Spleen (tissue), 11 donors: Measurements from ENCODE around the gene CIRBP. TPM values are rescaled to one million over a fixed set of nuclear protein-coding genes. Genes with fewer than 3 reads are reported as not detected.

Experiments
- DNase-seq: peaks from one replicate; pipeline ENCODE4 v3.0.0-alpha.2; 2020
- H3K27ac ChIP-seq, 8 donors: fragments of 200-600 bp; sonication (generic) in 7 of 8; 1 replicate in 4 of 8; 2 replicates in 4 of 8; pipeline versions ENCODE4 v1.5.0 to v1.8.0; 2016 to 2021; ENCODE audit warnings: inconsistent platforms in 4 of 8, mild to moderate bottlenecking in 4 of 8, moderate library complexity in 1 of 8
- H3K27me3 ChIP-seq, 7 donors: fragments of 200-600 bp; sonication (generic) in 6 of 7; replicated peaks in 1 of 7; 1 replicate in 4 of 7; 2 replicates in 3 of 7; pipeline versions ENCODE4 v1.5.0 to v1.8.0; 2016 to 2021; ENCODE audit warnings: inconsistent platforms in 3 of 7, mild to moderate bottlenecking in 1 of 7
- H3K36me3 ChIP-seq, 6 donors: fragments of 200-600 bp; sonication (generic) in 5 of 6; 1 replicate in 4 of 6; 2 replicates in 2 of 6; pipeline versions ENCODE4 v1.5.0 to v1.8.0; 2016 to 2021; ENCODE audit warnings: inconsistent platforms in 2 of 6
- H3K4me1 ChIP-seq, 6 donors: fragments of 200-600 bp; sonication (generic) in 5 of 6; 1 replicate in 3 of 6; 2 replicates in 3 of 6; pipeline versions ENCODE4 v1.5.0 to v1.8.0; 2016 to 2021; ENCODE audit warnings: inconsistent platforms in 3 of 6
- H3K4me3 ChIP-seq, 8 donors: fragments of 200-600 bp; sonication (generic) in 7 of 8; 1 replicate in 4 of 8; 2 replicates in 4 of 8; pipeline versions ENCODE4 v1.5.0 to v1.8.0; 2016 to 2021; ENCODE audit warnings: inconsistent platforms in 4 of 8, mild to moderate bottlenecking in 4 of 8, moderate library complexity in 2 of 8
- H3K9me3 ChIP-seq, 8 donors: fragments of 200-600 bp; sonication (generic) in 7 of 8; 1 replicate in 4 of 8; 2 replicates in 4 of 8; pipeline versions ENCODE4 v1.5.0 to v1.8.0; 2016 to 2021; ENCODE audit warnings: inconsistent platforms in 4 of 8
- POLR2A ChIP-seq, 3 donors: fragments of 450-650 bp; IDR thresholded peaks; one replicate each; pipeline ENCODE4 v1.5.1; 2017; ENCODE audit warnings: antibody characterized with exemption in 3 of 3, mild to moderate bottlenecking in 1 of 3
- POLR2AphosphoS5 ChIP-seq, 3 donors: sonication (generic); formaldehyde crosslinking; IDR thresholded peaks; one replicate each; pipeline ENCODE4 v1.5.1; 2017; ENCODE audit warnings: antibody characterized with exemption in 3 of 3
- WGBS, 5 donors: extraction: QIAGEN DNeasy Blood & Tissue Kit in 3 of 5; methylation state at CpG; one replicate each; pipeline versions ENCODE4 v1.1.5 to v1.1.7; 2013 to 2018; 5-methylcytosine and 5-hydroxymethylcytosine counted together
- intact Hi-C: fragments of 100-400 bp; cut with DNase I; formaldehyde crosslinking; loops from one replicate; pipeline ENCODE4 v1.15.0; 2023; ENCODE audit warnings: low total_unique reads
- polyA plus RNA-seq, 3 donors: library from polyadenylated mRNA; stranded (reverse); fragments of 200-250 nt; gene quantifications; one replicate each; pipeline ENCODE4 v1.2.1, GENCODE V29; 2013
- total RNA-seq, 7 donors: library from RNA; depleted of rRNA in 3 of 7; stranded (reverse); fragments of >200 nt in 3 of 7; fragmentation: NEBNext Ultra II Directional in 4 of 7; extraction: Animal tissue kit (Norgen Biotek cat#: 25700) in 4 of 7; gene quantifications; one replicate each; pipeline versions ENCODE4 v1.1.0 to v1.2.1, GENCODE V29; 2016 to 2021
- TF ChIP-seq, protein P1 (sequence below), 11 experiments: fragments of 200-600 bp in 7 of 11; fragments of 450-650 bp in 4 of 11; sonication (generic) in 4 of 11; IDR thresholded peaks in 8 of 11; conservative IDR thresholded peaks in 3 of 11; 1 replicate in 7 of 11; 2 replicates in 4 of 11; pipeline versions ENCODE4 v1.4.0 to v1.8.0; 2016 to 2021; ENCODE audit warnings: antibody characterized with exemption in 11 of 11, inconsistent platforms in 4 of 11, mild to moderate bottlenecking in 1 of 11
- donor health status: healthy with polysubstance abuse.
- donor health status: DM: no; HTN: no; CAD: no; lungs with moderate emphysema.
- donor health status: DM: no; HTN: no; CAD: no.
- donor health status: Bipolar disorder and iron deficiency.
- donor health status: healthy.
- donor health status: DM: no; HTN: no; CAD: no.
- donor health status: DM: yes; HTN: yes; CAD: no.

CIRBP gene
- total and polyA plus RNA-seq, 10 donors: 333 to 894 (median 516) TPM

DNA sequence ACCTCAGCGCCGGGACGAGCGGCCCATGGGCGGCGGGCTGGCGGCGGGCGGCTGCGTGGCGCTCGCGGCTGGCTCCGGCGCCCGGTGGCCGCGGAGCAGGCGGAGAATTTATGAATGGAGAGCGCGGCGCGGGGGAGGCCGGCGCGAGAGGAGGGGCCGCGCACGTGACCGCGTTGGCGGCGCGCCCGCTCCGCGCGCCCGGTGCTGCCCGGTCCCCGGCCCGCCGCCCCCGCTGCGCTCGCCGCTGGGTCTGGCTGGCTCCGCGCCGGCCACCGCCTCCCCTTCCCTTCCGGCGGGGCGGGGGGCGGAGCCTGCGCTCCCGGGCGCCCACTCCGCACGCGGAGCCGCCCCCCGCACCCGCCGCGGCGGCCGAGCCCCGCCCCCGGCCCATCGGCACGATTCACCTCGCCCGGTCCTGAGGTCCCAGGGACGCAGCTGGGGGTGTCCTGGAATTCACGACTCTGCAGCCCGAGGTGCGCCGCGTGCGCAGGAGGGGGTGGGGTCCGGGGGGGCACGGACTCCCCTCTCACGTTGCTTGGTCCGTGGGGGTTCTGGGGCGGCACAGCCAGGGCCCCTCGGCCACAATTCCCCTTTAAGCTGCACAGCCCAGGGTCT lies 31.3 kb upstream of the CIRBP start, which contains the start of gene CBARP:
Gene CBARP (minus strand): TSS at position 252 of the 615 bp plus-strand sequence. CDS start 1,905 bp downstream, outside the sequence.
- WGBS, 5 donors: 1 to 20% (median 1%) methylated on average over 1 to 87 of the region's 87 CpGs

DNA sequence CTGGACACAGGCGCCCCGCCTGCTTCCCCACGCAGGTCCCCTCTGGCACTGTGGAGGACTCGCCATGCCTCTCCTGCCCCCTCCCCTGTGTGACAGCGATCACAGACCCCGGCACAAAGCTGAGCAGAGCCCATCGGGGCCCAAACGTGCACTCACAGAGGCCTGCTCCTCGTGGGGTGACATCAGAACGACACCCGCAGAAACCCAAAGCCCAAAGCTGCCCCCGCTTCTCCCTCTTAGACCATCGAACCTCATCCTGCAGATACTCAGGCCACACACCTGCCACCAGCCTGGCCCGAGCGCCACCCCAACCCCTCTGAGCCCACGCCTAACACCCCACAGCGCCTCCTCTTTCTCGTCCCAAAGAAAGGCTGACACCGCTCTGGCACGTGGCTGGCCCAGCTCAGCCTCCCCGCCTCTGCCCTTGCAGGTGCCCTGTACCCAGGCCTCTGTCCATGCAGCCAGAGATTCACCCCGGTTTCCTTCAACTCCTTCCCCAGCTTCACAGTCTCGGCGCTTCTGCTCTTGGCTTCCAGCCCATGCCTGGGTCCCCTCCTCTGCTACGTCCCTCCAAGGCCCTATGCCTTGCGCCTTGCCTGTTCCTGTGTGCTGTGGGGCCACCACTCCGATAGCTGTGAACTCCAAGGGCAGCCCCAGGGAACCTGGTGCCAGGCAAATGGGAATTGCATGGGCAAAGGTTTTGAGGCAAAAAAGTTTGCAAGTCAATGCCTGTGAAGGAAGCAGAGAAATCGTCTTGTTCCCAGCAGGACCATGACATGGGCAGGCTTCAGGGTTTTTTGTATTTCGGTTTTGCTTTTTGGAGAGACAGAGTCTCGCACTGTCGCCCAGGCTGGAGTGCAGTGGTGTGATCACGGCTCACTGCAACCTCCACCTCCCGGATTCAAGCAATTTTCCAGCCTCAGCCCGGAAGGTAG lies 30.5 kb upstream of the CIRBP start:
- H3K9me3 ChIP-seq: no peaks in the 10 kb centered on the region
- peak overlapping the region in 7 of 8 donors; percentile 7 to 71 (median 42) for H3K4me3 ChIP-seq
- H3K36me3 ChIP-seq: peaks cover 0 to 7% (median 0%) of the 10 kb centered on the region in 6 donors
- intact Hi-C loops: no loop called here
- 56 to 67% (median 61%) methylated on average over 30 to 34 of the region's 34 CpGs for WGBS, 5 donors
- peaks cover 0 to 51% (median 18%) of the 10 kb centered on the region in 7 donors for H3K27me3 ChIP-seq
- H3K27ac ChIP-seq: peak overlapping the region in 2 of 8 donors; percentile 31 to 69
- peak in 1 of 3 donors; percentile 12 for TF ChIP-seq POLR2AphosphoS5 (IDR thresholded peaks at IDR 0.05)
- no peak for TF ChIP-seq POLR2A (IDR thresholded peaks at IDR 0.05)
- H3K4me1 ChIP-seq: peaks cover 32 to 77% (median 60%) of the 10 kb centered on the region in 6 donors
- no peak for DNase-seq

More for the DNA sequence above, 31.3 kb upstream of the CIRBP start, which contains the start of gene CBARP:
- Histone ChIP-seq H3K27me3 (peaks cover 0 to 51% (median 18%) of the 10 kb centered on the region in 7 donors), H3K9me3 (no peaks in the 10 kb centered on the region), H3K4me3 (peak within 1 kb of the TSS in 7 of 8 donors; percentile 27 to 71 (median 45)), H3K36me3 (no peaks in the 10 kb centered on the region), H3K4me1 (peaks cover 37 to 77% (median 60%) of the 10 kb centered on the region in 6 donors), H3K27ac (peak within 1 kb of the TSS in 3 of 8 donors; percentile 8 to 69 (median 31))
- no peak for DNase-seq
- no peak for TF ChIP-seq POLR2A (IDR thresholded peaks at IDR 0.05)
- TF ChIP-seq, protein P1, sequence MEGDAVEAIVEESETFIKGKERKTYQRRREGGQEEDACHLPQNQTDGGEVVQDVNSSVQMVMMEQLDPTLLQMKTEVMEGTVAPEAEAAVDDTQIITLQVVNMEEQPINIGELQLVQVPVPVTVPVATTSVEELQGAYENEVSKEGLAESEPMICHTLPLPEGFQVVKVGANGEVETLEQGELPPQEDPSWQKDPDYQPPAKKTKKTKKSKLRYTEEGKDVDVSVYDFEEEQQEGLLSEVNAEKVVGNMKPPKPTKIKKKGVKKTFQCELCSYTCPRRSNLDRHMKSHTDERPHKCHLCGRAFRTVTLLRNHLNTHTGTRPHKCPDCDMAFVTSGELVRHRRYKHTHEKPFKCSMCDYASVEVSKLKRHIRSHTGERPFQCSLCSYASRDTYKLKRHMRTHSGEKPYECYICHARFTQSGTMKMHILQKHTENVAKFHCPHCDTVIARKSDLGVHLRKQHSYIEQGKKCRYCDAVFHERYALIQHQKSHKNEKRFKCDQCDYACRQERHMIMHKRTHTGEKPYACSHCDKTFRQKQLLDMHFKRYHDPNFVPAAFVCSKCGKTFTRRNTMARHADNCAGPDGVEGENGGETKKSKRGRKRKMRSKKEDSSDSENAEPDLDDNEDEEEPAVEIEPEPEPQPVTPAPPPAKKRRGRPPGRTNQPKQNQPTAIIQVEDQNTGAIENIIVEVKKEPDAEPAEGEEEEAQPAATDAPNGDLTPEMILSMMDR (IDR thresholded peaks at IDR 0.05 in 8 of 11, conservative IDR thresholded peaks at IDR 0.05 in 3 of 11): no peak
- TF ChIP-seq POLR2AphosphoS5 (IDR thresholded peaks at IDR 0.05): no peak
- intact Hi-C loops: no loop called here

DNA sequence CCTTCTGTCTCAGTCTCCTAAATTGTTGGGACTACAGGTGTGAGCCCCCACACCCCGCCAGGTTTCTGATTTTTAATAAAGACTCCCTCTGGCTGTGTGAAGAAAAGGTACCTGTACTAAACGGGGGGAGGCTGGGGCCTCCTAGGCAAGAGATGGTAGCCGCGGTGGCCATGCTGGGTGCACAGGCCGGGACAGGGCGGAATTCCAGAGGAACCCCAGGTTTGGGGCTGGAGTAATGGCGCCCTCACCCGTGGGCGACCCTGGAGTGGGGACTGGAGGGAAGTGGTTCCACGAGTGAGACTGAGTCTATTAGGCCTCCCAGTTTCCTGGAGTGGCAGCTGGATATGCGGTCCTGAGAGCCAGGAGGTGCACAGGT lies 29.7 kb upstream of the CIRBP start:
- no peak for DNase-seq
- no peak for TF ChIP-seq POLR2AphosphoS5 (IDR thresholded peaks at IDR 0.05)
- TF ChIP-seq, protein P1 (IDR thresholded peaks at IDR 0.05 in 8 of 11, conservative IDR thresholded peaks at IDR 0.05 in 3 of 11): no peak
- no peak for TF ChIP-seq POLR2A (IDR thresholded peaks at IDR 0.05)
- no peaks in the 10 kb centered on the region for H3K9me3 ChIP-seq
- peaks cover 0 to 15% (median 0%) of the 10 kb centered on the region in 6 donors for H3K36me3 ChIP-seq
- 62 to 84% (median 73%) methylated on average over 10 to 11 of the region's 11 CpGs for WGBS, 5 donors
- H3K27me3 ChIP-seq: peaks cover 0 to 51% (median 18%) of the 10 kb centered on the region in 7 donors
- H3K27ac ChIP-seq: peak overlapping the region in 5 of 8 donors; percentile 61 to 100 (median 69)
- H3K4me3 ChIP-seq: peak overlapping the region in 1 of 8 donors; percentile 97
- intact Hi-C loops: no loop called here
- H3K4me1 ChIP-seq: peaks cover 38 to 79% (median 65%) of the 10 kb centered on the region in 6 donors
